Activated T-helper 9 cell treated with anti-CD3 and anti-CD28 coated beads, Interleukin-2, amount 50 U/mL, for 16 hours (primary cell): Measurements from ENCODE around the gene DNAJC6.
A peak's percentile ranks its signal among the peaks of the same experiment; 100 is the strongest.

Source experiments
- DNase-seq: peaks from one replicate; pipeline ENCODE4 v3.0.0-alpha.2; 2020; ENCODE audit warnings: low read depth

The DNAJC6 gene

DNA sequence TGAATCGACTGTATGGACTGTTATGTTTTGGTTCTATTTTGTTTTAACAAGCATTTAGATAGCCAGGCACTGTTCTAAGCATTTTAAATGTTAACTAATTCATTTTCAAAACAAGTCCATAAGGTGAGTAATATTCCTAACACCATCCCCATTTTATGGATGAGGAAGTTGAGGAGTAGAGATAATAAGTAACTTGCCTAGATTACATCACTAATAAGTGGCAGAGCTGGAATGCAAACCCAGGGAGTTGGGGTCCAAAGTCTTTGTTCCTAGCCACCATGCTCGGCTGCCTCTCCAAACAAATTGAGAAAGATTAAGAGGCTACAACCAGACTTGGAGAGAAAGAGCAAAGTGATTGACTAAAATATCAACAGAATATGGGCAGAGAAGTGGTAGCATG lies 98.5 kb downstream of the DNAJC6 start:
- no peak for DNase-seq

DNA sequence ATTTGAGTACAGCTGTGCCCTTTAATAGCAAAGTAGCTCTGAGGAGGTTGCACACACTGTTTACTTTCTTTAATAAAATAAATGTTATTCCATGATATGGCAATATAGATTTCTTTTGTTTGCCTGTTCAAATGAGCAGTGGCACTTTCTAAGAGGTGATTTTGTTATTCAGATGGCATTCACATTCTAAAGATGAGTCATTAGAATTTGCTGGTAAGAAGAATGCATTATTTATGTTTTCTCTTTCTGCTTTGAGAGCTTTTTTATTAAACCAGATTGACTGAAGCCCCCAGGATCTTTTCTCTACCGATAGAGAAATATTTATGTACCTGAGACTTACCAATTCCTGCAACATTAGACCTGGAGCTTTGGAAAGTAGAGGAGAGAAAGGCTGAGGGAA lies 100.0 kb downstream of the DNAJC6 start:
- DNase-seq = no peak

DNA sequence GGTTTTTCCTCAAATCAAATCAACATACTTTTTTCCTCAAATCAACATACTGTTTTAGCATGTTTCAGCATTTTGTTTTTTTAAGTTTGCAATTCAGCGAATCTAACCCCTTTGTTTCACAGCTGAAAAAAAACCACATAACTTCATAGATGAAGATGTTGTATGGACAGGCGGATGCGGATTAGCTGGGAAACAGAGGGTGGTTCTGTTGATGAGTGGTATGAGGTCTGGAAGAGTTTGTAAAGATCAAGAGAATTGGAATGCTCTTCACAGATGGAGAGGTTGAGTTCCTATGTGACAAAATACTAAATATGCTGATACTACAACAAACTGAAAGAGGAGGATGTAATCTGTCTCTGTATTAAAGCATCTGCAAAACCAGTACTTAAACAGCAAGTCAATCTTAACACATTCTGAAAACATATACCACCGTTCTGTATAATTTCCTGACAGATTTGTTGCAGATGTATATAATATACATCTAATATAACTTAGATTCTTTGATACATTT lies 100.5 kb downstream of the DNAJC6 start:
- no peak for DNase-seq

DNA sequence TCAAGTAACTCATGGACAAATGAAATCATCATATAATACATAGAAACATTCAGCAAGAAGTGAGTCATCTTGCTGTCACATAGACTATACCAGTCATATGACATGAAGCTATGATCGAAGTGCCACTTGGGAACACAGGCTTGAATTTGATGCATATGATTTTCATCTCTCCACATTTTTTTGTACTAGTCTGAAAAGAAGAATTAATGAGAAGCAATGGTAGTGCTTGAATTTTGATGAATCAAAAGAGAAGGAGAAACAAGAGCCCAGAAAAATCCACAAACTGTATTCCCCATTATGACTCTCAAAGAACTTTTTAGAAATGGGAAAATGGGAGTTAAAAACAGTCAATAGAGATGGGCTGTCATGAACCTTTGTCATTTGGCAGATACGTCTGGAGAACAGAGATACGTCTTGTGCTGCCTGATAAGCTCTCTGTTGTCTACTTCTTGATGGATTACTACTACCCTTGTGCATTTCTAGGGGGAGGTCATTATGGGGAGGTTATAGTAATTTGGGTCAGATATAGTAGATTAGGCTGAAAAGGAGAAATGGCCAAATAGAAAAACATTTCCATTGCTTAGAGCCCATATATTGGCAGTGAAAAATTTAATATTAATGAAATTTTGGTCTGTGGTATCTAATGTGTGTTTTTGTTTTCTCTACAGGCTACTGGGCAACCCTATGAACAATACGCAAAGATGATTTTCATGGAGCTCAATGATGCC lies 103.1 kb downstream of the DNAJC6 start:
- no peak for DNase-seq

DNA sequence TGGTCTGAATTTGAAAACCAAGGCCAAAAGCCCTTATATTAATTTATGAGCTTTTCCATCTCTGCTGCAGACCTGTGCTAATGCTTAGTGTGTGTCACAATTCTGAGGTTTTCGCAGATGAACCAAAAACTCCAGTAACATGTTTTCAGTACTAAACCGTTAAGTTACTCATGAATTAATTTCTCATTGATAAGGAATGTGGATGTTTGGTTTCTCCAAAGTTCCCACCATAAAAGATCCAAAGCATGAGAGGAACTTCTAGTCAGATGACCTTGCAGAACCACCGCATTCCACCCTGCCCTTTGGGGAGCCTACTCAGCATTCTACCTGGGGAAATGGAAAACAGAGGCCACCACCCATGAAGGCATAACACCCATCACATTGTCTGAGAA lies 103.6 kb downstream of the DNAJC6 start:
- no peak for DNase-seq

DNA sequence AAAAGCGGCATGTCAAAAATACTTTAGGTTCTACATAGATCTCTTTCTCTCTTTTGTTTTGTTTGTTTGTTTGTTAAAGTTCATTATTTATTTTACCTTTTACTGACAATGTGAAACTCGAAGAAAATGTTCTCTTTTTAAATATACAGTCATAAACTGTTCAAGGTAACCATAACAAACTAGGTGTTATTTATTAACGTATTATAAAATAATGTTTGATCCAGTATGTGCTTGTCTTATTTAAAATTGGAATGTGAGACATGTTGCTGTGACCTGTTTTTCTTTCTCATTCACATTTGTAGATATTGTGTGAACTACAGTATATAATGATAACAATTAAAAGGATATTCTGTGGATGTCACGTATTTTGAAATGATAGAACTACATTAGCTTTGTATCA lies 105.2 kb downstream of the DNAJC6 start:
- DNase-seq = no peak

DNA sequence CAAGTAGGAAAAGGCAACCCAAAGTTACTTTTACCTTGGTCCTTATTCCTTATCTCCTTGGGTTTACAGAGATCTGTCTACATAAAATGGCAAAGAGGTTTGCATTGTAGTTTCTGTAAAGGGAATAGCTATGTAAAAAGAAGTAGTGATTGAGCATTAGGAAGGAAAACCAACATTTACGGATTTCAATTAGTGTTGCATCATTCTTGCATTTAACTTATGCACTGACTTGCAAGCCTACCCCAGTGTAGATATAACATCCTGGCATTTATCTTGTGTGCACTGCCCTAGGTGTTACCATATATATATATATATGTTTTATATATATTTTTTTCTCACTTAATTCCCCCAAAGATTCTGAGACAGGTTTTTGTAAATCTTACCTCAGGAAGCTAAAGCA lies 107.4 kb downstream of the DNAJC6 start:
- no peak for DNase-seq

DNA sequence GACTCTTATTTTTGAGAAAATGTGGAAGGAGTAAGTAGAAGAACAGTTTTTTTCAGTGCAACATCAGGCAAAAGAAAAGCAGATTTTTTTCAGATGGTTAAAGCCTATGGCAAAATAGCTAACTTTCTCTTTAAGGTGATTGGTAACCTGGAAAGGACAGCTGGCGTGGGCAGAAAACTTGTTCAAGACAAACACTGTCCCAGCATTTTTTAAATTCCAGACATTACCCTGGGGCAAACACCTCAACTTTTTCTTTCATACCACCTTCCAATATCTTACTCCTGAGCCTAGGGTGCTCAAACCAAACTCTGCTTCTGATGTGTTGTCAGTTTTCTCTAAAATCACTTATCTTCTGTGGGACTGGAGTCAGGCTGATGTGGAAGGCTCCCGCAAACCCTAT lies 108.4 kb downstream of the DNAJC6 start:
- no peak for DNase-seq

DNA sequence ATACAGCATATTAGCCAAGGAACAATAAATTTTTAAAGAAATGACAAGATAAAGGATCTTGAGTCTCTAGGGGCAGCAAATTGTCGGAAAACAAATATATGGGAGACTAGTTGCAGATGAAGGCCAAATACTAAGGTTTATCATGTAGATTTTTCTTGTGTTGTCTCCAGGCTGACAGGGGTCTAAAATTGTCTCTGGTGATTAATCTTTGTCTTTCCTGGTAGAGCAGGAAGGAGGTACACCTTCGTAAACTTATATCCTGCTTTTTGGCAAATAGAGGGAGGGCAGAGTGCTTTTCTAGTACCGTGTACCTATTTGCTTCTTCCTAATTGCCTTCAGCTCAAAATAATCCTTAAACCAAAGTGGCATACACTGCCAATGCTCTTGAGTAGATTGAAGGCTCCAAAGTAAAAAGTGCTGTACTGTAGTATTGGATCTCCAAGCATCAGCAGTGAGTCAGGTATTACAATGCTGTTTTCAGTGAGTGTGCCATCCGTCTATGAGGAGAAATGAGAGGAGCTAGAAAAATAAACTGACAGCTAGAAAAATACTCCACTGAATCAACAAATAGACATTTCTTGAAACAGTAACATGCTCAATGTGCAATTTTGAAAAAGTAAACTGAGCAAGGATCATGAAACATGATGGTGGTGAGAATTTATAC lies 109.3 kb downstream of the DNAJC6 start:
- DNase-seq = no peak

DNA sequence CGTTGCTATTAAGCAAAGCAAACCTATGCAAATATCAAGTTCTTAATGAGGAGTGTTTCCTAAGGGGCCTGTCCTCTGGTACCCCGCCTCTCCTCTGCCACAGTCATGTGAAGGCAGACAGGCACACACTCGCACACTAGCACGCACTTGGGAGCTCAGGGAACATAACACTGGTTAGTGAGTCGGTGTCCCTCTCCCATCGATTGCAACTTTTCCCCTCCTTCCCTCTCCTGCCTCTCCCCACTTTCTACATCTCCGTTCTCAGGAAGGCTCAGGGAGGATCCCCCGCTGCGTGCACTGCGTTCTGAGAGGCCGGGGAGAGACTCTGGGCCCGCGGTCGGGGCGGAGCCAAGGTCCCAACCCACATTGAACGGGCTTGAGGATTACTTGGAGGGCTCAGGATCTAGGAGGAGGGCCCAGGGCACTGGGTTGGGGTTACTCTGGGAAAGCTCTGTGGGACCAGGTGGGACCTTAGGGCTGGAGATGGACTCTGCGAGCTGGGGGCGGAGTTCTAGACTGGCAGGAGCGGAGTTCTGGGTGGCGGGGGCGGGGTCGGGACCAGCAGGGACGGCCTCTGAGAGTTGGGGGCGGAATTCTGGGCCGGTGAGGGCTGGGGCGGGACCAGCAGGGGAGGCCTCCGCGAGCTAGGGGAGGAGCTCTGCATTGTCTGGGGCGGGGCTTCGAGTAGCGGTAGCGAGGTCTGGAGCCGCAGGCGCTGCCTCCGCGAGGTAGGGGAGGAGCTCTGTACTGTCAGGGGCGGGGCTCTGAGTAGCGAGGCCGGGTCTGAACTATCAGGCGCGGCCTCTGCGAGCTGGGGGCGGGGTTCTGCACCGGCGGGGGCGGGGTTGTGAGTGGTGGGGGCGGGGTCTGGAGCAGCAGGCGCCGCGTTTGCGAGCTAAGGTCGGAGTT lies 110.6 kb downstream of the DNAJC6 start:
- peak; percentile 97 for DNase-seq

DNA sequence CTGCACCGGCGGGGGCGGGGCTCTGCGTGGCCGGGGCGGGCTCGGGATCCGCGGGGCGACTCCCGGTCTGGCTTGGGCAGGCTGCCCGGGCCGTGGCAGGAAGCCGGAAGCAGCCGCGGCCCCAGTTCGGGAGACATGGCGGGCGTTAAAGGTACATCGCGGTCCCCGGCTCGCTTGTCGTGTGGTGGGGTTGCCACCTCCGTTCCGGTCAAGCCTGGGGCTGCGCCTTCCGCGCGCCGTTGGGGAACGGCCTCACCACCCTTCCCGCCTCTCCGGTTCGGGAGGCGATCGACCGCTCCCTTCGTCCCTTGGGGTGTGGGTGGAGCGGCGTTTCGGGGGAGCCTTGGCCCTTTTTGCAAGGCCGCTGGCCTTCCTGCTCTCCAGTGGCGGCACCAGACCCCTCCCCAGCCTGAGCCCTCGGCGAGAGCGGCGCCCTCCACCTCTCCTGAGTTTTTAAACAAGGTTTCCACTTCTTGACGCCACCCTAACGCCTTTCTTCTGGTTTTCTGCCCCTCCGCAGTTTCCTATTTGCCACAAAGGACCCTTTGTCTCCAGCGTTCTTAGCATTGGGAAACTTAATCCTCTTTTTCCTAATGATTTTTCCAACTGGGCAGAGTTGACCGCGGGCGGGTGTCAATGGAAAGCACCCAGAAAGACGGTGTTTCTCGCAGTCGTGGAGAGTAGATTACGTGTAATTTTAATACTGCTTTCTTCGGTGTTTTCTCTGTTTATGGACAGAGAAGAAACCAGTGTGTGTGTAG lies 111.4 kb downstream of the DNAJC6 start, which contains the start of the genes LEPR and LEPROT:
TSS of gene LEPR (plus strand) at position 79 of the 761 bp plus-strand sequence. CDS start 144,898 bp downstream, outside the sequence.
TSS of gene LEPROT (plus strand) at position 79 of the 761 bp plus-strand sequence. CDS start at position 136, 57 bp downstream.
- DNase-seq = no peak

DNA sequence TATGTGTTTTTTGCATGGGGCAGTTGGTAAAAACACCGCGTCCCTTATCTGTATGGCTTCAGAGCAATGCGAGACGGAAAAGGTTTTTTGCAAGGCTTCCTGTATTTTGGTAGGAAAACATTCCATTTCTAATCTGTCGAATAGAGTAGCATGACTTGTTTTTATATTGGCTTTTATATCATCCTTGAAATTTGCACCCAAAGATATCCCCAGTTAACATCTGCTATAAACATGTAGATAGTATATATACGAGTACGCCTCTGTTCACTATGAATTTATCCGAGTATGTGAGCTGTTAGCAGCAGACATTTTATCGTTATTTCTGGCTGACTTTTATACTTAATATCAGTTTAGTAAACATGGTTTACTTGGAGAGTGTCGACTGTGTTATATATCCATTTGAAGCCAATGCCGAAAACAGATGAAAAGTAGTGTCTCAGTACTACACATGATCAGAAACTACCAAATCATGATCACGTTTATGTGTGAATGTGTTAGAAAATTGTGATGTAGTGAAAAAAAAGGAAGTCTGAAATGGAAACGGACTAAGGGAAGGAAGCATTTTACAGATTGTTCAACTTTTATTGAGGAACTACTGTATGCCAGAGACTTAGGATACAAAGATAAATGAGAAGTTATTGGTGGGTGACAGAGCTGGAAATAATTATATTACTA lies 112.1 kb downstream of the DNAJC6 start:
- DNase-seq = no peak

DNA sequence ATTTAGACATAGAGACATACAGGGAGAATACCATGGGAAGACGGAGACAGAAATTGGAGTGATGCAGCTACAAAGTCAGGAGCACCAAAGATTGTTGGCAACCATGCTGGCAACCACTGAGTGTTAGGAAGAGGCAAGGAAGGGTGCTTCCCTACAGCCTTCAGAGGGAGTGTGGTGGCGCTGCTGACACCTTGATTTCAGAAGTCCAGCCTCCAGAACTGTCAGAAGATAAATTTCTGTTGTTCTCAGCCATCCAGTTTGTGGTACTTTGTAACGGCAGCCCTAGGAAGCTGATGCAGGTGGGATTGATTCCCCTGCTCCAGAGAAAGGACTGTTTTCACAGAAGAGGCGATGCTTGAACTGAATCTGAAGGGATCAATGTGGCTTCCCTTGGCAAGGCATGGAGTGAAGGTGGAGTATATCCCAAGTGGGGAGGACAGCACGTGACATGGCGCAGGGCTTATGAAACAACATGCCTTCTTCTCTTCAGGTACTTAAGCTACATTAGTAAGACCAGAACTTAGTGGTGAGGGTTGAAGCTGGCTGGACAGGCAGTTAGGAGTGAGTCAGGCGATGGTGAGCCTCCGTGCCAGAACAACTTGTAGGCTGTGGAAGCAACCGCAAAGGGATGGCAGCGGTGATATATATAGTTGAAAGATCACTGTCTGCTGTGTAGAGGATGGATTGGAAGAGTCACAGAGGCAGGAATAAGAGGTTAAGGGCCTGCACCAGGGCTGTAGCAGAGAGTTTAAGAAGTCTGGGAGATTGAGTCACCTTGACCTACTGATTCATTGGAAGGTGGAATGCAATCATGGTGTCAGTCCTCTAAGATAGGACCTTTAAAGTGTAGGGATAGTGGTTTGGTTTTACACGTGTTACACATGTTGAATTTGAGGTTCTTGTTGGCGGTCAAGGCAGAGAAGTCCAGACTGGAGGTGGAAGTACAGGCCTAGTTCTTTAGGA lies 113.2 kb downstream of the DNAJC6 start:
- DNase-seq = no peak

DNA sequence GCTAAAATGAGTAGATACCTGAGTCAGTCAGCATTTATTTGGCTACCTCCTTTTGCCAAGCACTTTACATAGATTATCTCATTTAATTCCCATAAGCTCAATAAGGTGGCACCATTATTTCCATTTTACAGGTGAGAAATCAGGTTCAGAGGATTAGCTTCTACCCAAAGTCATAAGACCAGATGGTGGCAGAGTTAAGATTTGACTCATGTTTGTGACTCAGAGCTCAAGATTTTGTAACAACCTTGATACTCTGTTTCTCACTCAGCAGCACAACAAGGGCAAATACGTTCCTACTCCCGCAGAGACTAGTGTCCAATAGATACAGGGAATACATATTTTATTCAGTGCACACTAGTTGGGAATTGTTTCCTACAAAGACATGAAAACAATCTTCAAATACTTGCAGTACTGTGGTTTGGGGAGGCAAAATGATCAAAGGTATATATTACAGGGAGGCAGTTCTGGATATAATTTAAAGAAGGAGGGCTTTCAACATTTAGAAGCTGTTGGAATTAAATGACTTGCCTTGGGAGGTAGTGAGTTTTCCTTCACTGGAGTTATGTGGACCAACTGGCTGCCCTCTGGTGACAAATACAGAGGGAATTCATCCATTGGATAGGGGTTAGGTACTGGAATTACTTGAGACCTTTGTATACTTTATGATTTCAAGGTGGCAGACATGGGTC lies 114.7 kb downstream of the DNAJC6 start:
- DNase-seq = no peak

DNA sequence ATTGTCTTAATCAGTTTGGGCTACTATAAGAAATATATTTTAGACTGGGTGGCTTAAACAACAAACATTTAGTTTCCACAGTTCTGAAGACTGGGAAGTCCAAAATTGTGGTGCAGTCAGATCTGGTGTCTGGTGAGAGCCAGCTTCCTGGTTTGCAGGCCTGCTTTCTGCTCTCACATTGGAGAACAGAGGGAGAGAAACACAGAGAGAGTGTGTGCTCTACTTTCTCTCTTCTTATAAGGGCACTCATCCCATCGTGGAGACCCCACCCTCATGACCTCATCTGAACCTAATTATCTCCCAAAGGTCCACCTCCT lies 115.2 kb downstream of the DNAJC6 start:
- no peak for DNase-seq

DNA sequence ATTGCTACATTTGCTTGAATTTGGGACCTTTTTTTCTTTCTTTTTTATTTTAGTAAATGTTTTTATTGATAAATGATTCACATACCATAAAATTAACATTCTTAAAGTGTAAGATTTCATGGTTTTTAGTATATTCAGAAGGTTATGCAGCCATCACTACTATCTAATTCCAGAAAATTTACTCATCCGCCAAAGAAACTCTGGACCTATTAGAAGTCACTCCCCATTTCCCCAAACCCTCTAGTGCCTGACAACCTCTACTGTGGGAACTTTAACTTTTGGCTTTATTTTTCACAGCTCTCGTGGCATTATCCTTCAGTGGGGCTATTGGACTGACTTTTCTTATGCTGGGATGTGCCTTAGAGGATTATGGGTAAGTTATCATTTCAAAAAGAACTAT lies 115.7 kb downstream of the DNAJC6 start:
- no peak for DNase-seq

DNA sequence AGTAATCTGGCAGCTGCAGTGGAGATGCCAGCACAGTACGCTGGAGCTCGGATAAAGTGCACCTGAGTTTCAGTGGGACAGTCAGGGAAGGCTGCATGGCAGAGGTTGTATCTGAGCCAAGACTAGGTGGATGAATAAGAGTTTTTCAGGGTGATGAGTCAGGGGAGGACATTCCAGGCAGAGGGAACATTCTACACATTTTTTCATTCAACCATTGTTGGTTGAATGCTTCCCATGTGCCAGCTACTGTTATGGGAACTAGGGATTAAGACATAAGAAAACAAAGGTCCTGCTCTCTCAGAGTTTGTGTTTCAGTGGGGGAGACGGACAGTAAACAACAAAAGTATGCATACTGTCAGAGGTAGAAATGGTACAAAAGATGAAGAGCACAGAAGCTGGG lies 116.4 kb downstream of the DNAJC6 start:
- DNase-seq = no peak

DNA sequence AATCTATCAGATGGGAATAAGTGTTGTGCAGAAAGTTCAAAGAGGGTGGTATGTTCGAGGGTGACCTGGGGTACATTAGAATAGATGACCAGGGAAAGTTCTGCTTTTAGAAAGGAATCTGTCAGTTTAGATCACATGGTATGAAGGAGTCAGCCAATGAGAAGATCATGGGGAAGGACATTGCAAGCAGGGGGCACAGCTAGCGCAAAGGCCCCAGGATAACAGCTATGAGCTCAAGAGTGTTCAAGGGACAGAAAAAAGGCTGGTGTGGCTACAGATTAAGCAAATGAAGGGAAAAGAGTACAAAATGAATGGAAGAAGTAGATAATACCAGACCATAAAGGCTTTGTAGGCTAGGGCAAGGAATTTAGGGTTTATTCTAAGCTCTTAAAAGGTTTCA lies 119.7 kb downstream of the DNAJC6 start:
- no peak for DNase-seq

DNA sequence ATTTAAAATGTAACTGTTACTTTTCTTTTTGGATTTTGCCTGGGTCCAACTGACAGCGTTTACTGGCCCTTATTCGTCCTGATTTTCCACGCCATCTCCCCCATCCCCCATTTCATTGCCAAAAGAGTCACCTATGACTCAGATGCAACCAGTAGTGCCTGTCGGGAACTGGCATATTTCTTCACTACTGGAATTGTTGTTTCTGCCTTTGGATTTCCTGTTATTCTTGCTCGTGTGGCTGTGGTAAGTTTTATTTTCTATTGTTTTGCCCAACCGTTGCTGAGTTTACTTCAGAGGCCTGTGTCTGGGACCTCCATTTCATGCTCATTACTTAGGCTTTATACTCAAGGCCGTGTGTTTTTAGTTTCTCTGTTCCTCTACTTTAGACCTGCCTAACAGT lies 120.5 kb downstream of the DNAJC6 start:
- DNase-seq = no peak
